Melanocyte of skin (primary cell): Measurements from ENCODE around the gene PTPDC1. TPM values are rescaled to one million over a fixed set of nuclear protein-coding genes. Genes with fewer than 3 reads are reported as not detected.

Experiments
- total RNA-seq, 2 donors: library from RNA; depleted of rRNA; stranded (reverse); fragments of >200 nt; gene quantifications; 2 replicates each; pipeline ENCODE4 v1.2.3, GENCODE V29; 2012

PTPDC1 gene
- 10 to 100 TPM; 16.9 to 17.3 TPM for total RNA-seq

GRCh38 chr9:94084314-94084713, at the start of gene PTPDC1:
TSS of gene PTPDC1 (plus strand) at chr9:94084464. CDS start at chr9:94084531, 67 bp downstream.

Other genes with a start within 250 kb of the PTPDC1 start
- gene BARX1, start 129.1 kb upstream of the PTPDC1 start, total RNA-seq = not detected
- gene ZNF169, start 174.8 kb downstream of the PTPDC1 start, total RNA-seq = 1 to 10 TPM; 2.0 to 3.4 TPM
- not detected for gene NUTM2F, start 244.2 kb downstream of the PTPDC1 start, total RNA-seq